K562 (cell line): ENCODE results near the gene TMTC4. TPM values are rescaled to one million over a fixed set of nuclear protein-coding genes. Genes with fewer than 3 reads are reported as not detected.

Experiments used
- CBFA2T3 ChIP-seq: fragments of 450-650 bp; IDR thresholded peaks from 2 replicates; pipeline ENCODE4 v1.6.1; 2017
- CHD1 ChIP-seq: fragments of 200-600 bp; sonication (generic); IDR thresholded peaks from one replicate; pipeline ENCODE4 v1.6.1; 2012; ENCODE audit warnings: mild to moderate bottlenecking, moderate library complexity, low read length, inconsistent platforms
- CHD4 ChIP-seq: fragments of 200-600 bp; sonication (generic); IDR thresholded peaks from 3 replicates; pipeline ENCODE4 v1.6.1; 2012; ENCODE audit warnings: low read depth, mild to moderate bottlenecking, mixed read lengths, low read length, inconsistent platforms; ENCODE audit not compliant: insufficient read depth, insufficient replicate concordance, poor library complexity, severe bottlenecking
- LEF1 ChIP-seq: fragments of 450-650 bp; IDR thresholded peaks from 2 replicates; pipeline ENCODE4 v1.6.1; 2016; ENCODE audit warnings: mild to moderate bottlenecking
- MAX ChIP-seq: sonication (generic); formaldehyde crosslinking; IDR thresholded peaks from 2 replicates; pipeline ENCODE4 v1.9.0; 2022; ENCODE audit warnings: mild to moderate bottlenecking, missing genetic modification reagents
- MEIS2 ChIP-seq: fragments of 450-650 bp; IDR thresholded peaks from 2 replicates; pipeline ENCODE4 v1.6.1; 2014; ENCODE audit warnings: mild to moderate bottlenecking; ENCODE audit not compliant: partially characterized antibody
- MGA ChIP-seq: fragments of 450-650 bp; IDR thresholded peaks from 2 replicates; pipeline ENCODE4 v1.6.1; 2016; ENCODE audit warnings: mild to moderate bottlenecking, moderate library complexity
- NFIC ChIP-seq: fragments of 450-650 bp; IDR thresholded peaks from 2 replicates; pipeline ENCODE4 v1.6.1; 2017; ENCODE audit warnings: mild to moderate bottlenecking, inconsistent platforms
- POLR2H ChIP-seq: IDR thresholded peaks from 2 replicates; pipeline ENCODE4 v1.6.1; 2016; ENCODE audit warnings: missing genetic modification characterization, low read depth, mild to moderate bottlenecking, control low read depth, missing compliant biosample characterization, moderate library complexity
- RAD51 ChIP-seq: fragments of 450-650 bp; IDR thresholded peaks from 2 replicates; pipeline ENCODE4 v1.7.1; 2016; ENCODE audit warnings: low read depth, mild to moderate bottlenecking, borderline replicate concordance
- RNF219 ChIP-seq: fragments of 250-450 bp; sonication (Bioruptor Pico); IDR thresholded peaks from 2 replicates; pipeline ENCODE4 v1.5.0; 2022; ENCODE audit warnings: mild to moderate bottlenecking
- TRIM24 ChIP-seq, 2 experiments: fragments of 450-650 bp; IDR thresholded peaks; 2 replicates each; pipeline ENCODE4 v1.6.1; 2016
- ZNF184 ChIP-seq: sonication (generic); formaldehyde crosslinking; IDR thresholded peaks from 2 replicates; pipeline ENCODE4 v1.5.0; 2020; ENCODE audit warnings: missing genetic modification reagents
- ZNF274 ChIP-seq: IDR thresholded peaks from 2 replicates; pipeline ENCODE4 v1.6.1; 2011; ENCODE audit warnings: low read depth, mild to moderate bottlenecking, low read length, moderate library complexity, borderline replicate concordance
- ZNF3 ChIP-seq: fragments of 250-450 bp; sonication (Bioruptor Pico); IDR thresholded peaks from 2 replicates; pipeline ENCODE4 v1.5.0; 2021; ENCODE audit warnings: mild to moderate bottlenecking, moderate library complexity
- ZNF436 ChIP-seq: fragments of 250-450, 450-650 bp; sonication (Bioruptor Pico); formaldehyde crosslinking; IDR thresholded peaks from 2 replicates; pipeline ENCODE4 v1.7.0; 2020; ENCODE audit warnings: mild to moderate bottlenecking
- polyA plus RNA-seq, 8 experiments: library from polyadenylated mRNA; depleted of rRNA in 4 of 8; stranded (reverse) in 5 of 8; unstranded in 3 of 8; fragments of >200 nt; fragmentation: Nextera tagmentation in 2 of 8; fragmentation: Illumina TruSeq in 1 of 8; extraction: Ambion mirVana in 2 of 8; extraction: Trizol in 1 of 8; gene quantifications; 2 replicates each; pipeline versions ENCODE4 v1.2.1 to v1.2.3, GENCODE V29; 2011 to 2014; ENCODE audit warnings: inconsistent platforms in 1 of 8, missing spikeins in 1 of 8
- total RNA-seq, 7 experiments: library from RNA; depleted of rRNA in 6 of 7; stranded (reverse); fragments of >200 nt in 6 of 7; fragmentation: Illumina TruSeq in 2 of 7; extraction: Trizol in 2 of 7; gene quantifications; 2 replicates each; pipeline versions ENCODE4 v1.2.1 to v1.2.3, GENCODE V29; 2011 to 2021; ENCODE audit warnings: low replicate concordance in 1 of 7

Gene TMTC4
- total and polyA plus RNA-seq, 9 of the 15 experiments (the other 6 are each of a cell fraction or from before 2014, with no cell fraction given) = 3.5 to 16.7 (median 11.8) TPM

- TF ChIP-seq MGA (peak; percentile 90), CHD1 (no peak), NFIC (peak; percentile 61), MEIS2 (peak; percentile 37), POLR2H (tag) (no peak), LEF1 (peak; percentile 63; the same call in 1 of the 2 replicates), CBFA2T3 (peak; percentile 84), MAX (CRISPR knock-in tag) (peak; percentile 82), ZNF436 (CRISPR knock-in tag) (no peak), RAD51 (peak; percentile 85), ZNF3 (CRISPR knock-in tag) (no peak), CHD4 (no peak), ZNF274 (no peak), ZNF184 (no peak), TRIM24 (IDR thresholded peaks at IDR 0.05) (peak in 1 of 2 experiments; percentile 13; a peak in 1 of 4 replicates), RNF219 (CRISPR knock-in tag) (no peak)
These were observed 73.7 kb downstream of the TMTC4 start (continued) for GRCh38 chr13:100600915-100601314.
